GM21737 (cell line): ENCODE data around the gene ETHE1.
A peak's percentile ranks its signal among the peaks of the same experiment; 100 is the strongest.
"Not testable (repeated sequence)": the region's sequence is repeated elsewhere in the genome, so short reads cannot be mapped to it uniquely, and the experiment has no call there.

Experiments
- ATAC-seq: cut with Tn5 transposase; IDR thresholded peaks from one replicate; pipeline ENCODE4 v1.9.1; 2021; ENCODE audit warnings: mild to moderate bottlenecking, moderate library complexity; ENCODE audit not compliant: unreplicated experiment

ETHE1 gene

GRCh38 chr19:43525836-43526771 is 897 bp downstream of the ETHE1 start:
- no peak for ATAC-seq

DNA sequence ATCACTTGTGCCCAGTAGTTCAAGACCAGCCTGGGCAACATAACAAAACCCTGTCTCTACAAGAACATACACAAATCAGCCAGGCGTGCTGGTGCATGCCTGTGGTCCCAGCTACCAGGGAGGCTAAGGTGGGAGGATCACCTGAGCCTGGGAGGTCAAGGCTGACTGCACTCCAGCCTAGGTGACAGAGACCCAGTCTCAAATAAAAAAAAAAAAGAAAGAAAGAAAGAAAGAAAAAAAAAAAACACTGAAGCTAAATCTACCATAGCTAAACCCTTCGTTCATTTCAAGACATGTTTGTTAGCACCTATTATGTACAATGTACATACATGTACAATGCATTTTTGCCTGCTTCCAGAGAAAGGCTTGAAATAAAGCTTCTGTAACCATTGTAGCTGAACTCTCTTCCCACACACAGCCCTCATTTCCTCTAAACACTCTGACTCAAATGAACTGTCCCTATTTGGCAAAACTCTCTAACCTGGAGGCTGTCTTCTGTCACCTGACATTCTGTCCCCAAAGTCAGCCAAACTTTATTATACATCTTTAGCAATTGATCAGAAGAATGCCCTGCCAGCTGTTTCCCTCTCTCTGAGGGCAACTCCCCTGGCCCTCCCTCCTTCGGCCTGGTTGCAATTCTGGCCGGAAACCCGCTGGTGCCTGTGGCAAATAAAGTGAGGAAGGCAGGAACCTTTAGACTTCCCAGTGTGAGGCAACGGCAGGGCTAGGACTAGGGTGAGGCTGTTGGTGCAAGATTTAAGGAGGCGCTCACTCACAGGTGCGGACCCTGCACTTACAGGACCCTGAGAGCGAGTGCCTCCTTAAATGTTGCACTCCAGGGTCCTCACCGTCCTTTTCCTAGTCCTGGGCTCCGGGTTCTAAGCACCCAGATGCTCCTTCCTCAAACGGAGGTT is 1.8 kb downstream of the ETHE1 start:
- peak; percentile 43 for ATAC-seq

DNA sequence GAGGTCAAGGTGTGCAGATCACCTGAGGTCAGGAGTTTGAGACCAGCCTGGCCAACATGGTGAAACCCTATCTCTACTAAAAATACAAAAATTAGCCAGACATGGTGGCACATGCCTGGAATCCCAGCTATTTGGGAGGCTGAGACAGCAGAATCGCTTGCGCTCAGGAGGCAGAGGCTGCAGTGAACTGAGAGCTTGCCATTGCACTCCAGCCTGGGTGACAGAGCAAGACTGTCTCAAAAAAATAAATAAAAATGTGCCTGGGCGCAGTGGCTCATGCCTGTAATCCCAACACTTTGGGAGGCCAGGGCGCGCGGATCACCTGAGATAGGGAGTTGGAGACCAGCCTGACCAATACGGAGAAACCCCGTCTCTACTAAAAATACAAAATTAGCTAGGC is 3.3 kb downstream of the ETHE1 start:
- not testable (repeated sequence) for ATAC-seq

GRCh38 chr19:43522929-43523328 is 4.1 kb downstream of the ETHE1 start:
- ATAC-seq = no peak

DNA sequence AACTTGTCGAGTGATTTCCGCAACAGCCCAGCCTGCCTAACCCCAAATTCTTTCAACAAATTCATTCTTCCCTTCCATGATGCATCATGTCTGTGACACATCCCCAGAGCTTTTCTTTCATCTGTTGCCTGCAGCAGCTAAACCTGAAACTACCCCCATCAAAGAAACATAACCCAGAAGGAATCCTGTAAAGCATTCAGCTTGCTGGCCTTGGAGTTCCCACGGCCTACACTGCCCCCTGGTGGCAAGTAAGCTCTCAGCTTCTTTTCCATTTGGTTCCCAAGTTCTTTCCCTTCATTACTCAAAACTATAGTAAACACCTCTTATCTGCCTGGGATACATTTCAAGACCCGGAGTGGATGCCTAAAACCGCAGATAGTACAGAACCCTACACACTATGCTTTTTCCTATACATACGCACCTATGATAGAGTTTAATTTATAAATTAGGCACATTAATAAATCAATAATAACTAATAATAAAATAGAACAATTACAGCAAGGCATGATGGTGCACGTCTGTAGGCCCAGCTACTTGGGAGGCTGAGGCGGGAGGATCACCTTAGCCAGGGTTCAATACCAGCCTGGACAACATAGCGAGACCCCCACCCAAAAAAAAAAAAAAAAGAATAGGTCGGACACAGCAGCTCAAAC is 7.4 kb downstream of the ETHE1 start:
- ATAC-seq = no peak

DNA sequence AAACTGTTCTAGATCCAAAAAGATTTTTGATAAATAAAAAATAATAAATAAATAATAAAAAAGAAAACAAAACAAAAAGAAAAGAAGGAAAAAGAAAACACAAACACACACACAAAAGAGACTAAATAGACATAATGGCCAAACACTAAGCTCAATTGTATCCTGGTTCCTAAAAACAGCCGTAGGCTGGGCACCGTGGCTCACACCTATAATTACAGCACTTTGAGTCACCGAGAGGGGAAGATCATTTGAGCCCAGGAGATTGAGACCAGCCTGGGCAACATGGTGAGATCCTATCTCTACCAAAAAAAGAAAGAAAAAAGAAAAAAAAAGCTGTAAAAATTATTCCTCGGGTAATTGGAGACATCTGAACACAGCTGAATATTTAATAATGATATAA is 8.9 kb downstream of the ETHE1 start:
- ATAC-seq = no peak

DNA sequence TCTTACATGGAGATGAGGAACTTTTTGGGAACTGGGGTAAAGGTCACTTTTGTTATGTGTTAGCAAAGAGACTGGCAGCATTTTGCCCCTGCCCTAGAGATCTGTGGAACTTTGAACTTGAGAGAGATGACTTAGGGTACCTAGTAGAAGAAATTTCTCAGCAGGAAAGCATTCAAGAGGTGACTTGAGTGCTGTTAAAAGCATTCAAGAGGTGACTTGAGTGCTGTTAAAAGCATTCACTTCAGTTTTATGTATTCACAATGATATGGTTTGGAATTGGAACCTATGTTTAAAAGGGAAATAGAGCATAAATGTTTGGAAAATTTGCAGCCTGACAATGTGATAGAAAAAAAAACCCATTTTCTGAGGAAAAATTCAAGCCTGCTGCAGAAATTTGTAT is 14.6 kb downstream of the ETHE1 start:
- not testable (repeated sequence) for ATAC-seq

DNA sequence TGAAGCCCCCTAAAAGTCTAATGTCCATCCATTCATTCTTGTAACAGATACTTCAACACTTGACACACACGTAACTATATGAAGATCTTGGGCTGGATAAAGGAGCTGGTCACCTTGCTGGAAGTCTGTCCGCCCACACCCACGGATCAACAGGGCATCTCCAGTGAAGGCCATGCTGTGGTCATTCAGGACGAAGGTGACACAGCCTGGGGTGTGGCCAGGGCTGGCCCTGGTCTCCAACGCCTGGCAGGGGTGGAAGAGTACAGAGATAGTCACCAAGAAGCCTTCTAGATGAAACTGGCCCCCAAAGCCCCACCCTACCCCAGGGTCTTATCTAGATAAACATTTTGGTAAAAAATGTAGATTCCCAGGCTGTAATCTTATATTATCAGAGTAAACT is 15.7 kb downstream of the ETHE1 start:
- no peak for ATAC-seq

DNA sequence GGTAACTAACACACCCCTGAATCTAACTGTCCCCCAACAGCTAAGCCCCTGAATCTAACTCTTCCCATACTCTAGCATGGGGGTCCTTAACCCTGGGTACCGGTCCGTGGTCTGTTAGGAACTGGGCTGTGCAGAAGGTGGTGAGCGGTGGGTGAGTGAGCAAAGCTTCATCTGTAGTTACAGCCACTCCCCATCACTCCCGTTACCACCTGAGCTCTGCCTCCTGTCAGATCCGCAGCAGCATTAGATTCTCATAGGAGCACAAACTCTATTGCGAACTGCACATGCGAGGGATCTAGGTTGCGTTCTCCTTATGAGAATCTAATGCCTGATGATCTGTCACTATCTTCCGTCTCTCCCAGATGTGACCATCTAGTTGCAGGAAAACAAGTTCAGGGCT is 16.3 kb downstream of the ETHE1 start:
- no peak for ATAC-seq

DNA sequence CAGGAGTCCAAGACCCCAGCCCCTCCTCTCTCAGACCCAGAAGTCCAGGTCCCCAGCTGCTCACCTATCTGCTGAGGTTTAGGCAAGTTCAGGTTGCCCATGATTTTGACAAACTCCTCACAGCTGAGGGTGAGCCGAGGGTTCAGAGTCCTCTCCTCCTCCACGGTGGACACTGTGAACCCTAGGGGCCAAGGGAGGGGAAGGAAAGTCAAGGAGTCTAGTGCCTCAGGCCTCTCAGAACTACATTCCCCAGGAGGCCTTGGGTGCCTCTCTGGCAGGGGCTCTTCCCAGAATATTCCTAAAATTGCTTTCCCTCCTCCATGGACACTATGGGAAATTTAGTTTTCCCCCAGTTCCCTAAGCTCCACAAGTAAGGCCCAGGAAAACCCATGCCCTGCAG is 19.1 kb downstream of the ETHE1 start:
- ATAC-seq = no peak

- no peak for ATAC-seq
These were observed 20.4 kb downstream of the ETHE1 start for GRCh38 chr19:43506629-43507028.

DNA sequence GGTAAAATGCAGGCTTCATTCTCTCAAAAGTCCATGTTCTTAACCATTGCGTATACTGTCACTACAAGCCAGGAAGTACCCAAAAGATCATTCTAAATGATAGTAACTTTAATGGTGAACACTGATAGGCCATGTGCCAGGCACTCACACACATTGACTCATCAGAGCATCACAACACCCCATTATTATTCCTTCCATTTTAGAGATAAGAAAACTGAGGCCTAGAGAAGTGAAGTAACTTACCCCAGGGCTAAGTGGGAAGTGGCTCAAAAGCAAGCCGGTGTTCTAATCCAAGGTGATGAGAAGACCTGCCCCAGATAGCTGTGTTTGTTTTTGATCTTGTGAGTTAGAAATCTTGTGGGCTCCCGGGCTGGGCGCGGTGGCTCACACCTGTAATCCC is 21.1 kb downstream of the ETHE1 start:
- ATAC-seq = no peak

GRCh38 chr19:43505186-43505456 is 21.9 kb downstream of the ETHE1 start:
- ATAC-seq = no peak

DNA sequence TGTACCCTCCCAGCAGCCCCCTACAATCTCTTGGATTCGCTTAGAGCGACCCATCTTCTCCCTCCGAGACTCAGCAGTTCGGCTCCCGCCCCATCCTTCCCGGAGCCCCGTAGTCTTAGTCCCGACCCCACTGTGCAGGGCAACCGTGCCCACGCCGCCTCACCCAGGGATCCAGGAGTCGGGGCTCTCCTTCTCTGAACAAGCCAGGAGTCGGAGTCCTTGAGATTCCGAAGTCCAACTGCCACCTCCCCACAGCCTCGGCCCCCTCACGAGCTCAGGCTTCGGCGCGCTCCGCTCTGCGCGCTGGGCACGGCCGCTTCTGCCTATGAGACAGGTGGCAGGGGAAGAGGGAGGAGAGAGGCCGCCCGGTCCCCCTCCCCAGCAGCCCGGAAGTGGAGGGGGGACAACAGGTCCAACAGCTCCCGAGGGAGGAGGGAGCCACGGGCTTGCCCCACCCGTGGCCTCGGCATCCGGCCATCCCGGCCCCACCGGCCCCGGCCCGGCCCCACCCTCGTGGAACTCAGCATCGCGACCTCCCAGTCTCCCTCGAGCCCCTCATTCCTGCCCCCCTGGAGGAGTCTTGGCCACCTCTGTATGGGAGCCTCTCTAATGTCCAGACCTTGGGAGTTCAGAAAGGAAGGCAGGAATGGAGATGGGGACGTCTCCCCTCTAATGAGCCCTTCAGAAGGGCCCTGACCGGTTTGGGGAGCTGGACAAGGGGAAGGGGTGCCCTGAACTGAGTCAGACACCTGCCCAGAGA is 22.4 kb downstream of the ETHE1 start, which contains the start of gene PHLDB3:
Gene PHLDB3 (minus strand): TSS at position 321 of the 760 bp plus-strand sequence. CDS start 628 bp downstream, outside the sequence.
- peak; percentile 17 for ATAC-seq

DNA sequence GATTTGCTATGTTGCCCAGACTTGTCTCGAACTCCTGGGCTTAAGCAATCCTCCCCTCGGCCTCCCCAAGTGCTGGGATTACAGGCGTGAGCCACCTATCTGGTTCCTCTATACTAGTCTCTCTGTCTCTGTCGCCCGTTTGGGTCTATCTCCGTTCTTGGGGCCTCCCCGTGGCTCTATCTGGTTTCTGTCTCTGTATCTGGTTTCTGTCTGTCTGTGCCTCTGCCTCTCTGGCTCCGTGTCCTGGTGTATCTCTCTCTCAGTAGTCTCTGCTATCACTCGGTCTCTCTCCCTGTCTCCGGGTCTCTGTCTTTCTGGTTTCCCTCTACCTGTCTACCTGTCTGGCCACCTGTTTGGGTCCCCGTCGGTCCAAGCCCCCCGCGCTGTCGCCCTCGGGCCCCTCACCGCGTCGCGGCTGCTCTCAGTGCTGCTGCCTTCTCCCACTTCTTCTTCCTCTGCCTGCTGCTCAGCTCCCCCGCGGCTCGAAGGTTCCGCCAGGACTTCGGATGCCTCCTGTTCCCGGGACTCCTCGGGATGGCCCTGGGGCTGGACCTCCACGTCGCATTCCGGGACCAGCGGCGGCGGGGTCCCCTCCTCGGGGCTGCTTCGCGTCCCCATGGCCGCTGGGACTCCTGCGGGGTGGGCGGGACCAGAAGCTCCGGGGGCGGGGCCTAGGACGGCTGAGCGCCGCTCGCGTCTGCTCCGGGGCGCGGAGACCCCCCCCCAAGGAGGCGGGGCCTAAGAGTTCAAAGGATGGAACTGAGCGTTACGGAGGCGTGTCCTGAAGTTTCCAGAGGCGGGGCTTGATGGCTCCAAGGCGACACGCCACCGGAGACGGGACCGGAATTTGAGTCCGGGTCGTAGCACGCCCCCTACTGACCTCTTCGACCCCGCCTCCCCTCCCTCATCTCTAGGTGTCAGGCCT is 23.2 kb downstream of the ETHE1 start:
- ATAC-seq = peak; percentile 88

DNA sequence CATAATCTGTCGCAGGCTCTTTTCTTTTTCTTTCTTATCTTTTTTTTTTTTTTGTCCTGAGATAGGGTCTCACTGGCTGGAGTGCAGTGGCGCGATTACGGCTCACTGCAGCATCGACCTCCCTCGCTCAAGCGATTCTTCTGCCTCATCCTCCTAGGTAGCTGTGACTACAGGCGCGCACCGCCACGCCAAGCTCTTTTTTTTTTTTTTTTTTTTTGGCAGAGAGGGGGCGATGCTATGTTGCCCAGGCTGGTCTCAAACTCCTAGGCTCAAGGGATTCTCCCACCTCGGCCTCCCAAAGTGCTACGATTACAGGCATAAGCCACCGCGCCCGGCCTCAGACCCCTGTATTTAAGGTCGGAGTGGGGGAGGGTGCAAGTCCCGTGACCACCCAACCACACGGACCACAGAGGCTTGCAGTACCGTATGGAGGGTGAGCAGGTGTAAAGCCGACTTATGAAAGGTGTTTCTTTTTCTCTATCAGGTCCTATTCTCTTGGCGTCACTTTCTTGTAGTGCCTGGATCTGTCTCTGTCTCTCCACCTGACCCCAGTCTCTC is 24.5 kb downstream of the ETHE1 start:
- ATAC-seq = no peak

DNA sequence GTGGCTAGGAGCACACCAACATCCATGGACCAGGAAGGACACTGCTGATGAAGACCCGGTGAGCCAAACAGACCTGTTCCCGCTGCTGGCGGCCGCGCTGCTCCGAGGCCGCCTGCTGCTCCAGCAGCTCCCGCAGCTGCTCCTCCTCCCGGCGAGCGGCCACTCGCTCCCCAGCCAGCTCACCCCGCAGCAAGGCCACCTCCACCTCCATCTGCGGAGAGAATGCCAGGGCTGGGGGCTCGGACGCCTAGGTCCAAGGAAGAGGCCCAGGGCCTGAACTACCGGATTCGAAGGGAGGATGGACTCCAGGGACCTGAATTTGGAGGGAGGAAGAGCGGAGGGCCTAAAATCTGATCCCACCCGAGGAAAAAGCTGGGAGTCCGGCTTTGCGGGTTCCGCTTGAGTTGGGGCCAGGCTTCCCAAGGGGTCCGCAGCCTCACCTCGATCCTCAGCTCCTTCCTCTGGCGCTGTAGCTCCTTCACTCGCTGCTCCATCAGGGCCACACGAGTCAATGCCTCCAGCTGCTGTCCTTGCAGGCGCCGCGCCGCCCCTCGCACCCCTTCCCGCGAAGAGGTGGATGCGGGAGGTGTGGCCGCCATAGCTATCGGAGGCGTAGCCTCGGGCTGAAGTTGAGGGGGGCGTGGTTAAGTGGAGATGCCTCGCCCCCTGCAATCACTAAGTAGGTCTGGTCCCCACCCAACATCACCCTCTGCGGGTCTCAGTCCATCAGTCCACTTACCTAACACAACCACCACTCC is 25.2 kb downstream of the ETHE1 start:
- no peak for ATAC-seq

DNA sequence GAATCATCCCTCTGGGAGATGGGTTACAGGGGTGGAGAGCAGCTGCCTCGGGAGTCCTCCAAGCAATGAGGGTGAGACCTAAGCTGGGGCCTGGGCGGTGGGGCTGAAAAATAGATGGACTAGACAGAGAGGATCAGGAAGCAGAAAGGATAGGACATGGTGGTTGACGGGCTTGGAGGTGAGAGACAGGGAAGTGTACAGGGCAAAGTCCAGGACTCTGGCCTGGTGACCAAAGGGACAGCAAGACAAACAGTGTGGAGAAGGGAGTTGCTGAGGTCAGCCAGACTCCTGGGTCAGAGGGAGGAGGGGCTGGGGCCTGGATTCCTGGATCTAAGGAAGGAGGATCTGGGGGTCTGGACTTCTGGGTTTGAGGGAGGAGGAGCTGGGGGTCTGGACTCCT is 28.0 kb downstream of the ETHE1 start:
- no peak for ATAC-seq
